MCF 10A (cell line): Measurements from ENCODE around the gene LIX1L. TPM values are rescaled to one million over a fixed set of nuclear protein-coding genes. Genes with fewer than 3 reads are reported as not detected.

Experiments
- BruUV-seq: library from RNA; stranded (reverse); fragments of 400-500 nt; replicated peaks from 2 replicates; lab custom pipeline; 2021; lab: Mats Ljungman, UMichigan
- CTCF ChIA-PET: fragments of 300-600 bp; sonication (Branson Sonifier 250); formaldehyde crosslinking; extraction: SDS; loops from one replicate; lab custom pipeline; 2021; ENCODE audit warnings: antibody characterized with exemption, inconsistent platforms; lab: Yijun Ruan, JAX
- POLR2A ChIA-PET: fragments of 300-600, 350-650 bp; sonication (Branson Sonifier 250); formaldehyde crosslinking; extraction: SDS; loops from one replicate; lab custom pipeline; 2020; ENCODE audit warnings: antibody characterized with exemption, inconsistent platforms; lab: Yijun Ruan, JAX
- DNase-seq: peaks from one replicate; pipeline ENCODE4 v3.0.0-alpha.2; 2018; ENCODE audit not compliant: unreplicated experiment
- H3K27ac Mint-ChIP-seq: one replicate; pipeline ENCODE4 v1.8.0; 2022; ENCODE audit warnings: mild to moderate bottlenecking, low read depth, mixed read lengths; ENCODE audit not compliant: unreplicated experiment
- H3K27me3 Mint-ChIP-seq: one replicate; pipeline ENCODE4 v1.8.0; 2022; ENCODE audit warnings: mixed read lengths; ENCODE audit not compliant: insufficient read depth, unreplicated experiment
- H3K36me3 Mint-ChIP-seq: one replicate; pipeline ENCODE4 v1.8.0; 2022; ENCODE audit warnings: mild to moderate bottlenecking, moderate library complexity, mixed read lengths; ENCODE audit not compliant: insufficient read depth, unreplicated experiment
- H3K4me1 Mint-ChIP-seq: one replicate; pipeline ENCODE4 v1.8.0; 2022; ENCODE audit warnings: mixed read lengths; ENCODE audit not compliant: insufficient read depth, unreplicated experiment
- H3K4me3 Mint-ChIP-seq: one replicate; pipeline ENCODE4 v1.8.0; 2022; ENCODE audit warnings: mild to moderate bottlenecking, moderate library complexity, mixed read lengths; ENCODE audit not compliant: unreplicated experiment
- H3K9me3 Mint-ChIP-seq: one replicate; pipeline ENCODE4 v1.8.0; 2022; ENCODE audit warnings: mixed read lengths; ENCODE audit not compliant: unreplicated experiment
- CTCF ChIP-seq: fragments of 200-600 bp; IDR thresholded peaks from one replicate; pipeline ENCODE4 v1.8.0; 2022; ENCODE audit warnings: antibody characterized with exemption, mild to moderate bottlenecking; ENCODE audit not compliant: unreplicated experiment
- intact Hi-C: fragments of 100-400 bp; cut with micrococcal nuclease; formaldehyde crosslinking; loops from 2 replicates; pipeline ENCODE4 v1.14.1; 2022
- total RNA-seq: library from RNA; stranded (reverse); gene quantifications from 2 replicates; pipeline ENCODE4 v1.2.3, GENCODE V29; 2022

The LIX1L gene
- total RNA-seq, 1 experiment from 2014 or later: 42.1 TPM

GRCh38 chr1:145895471-145895870, 62.3 kb downstream of the LIX1L start:
- H3K27ac Mint-ChIP-seq: peak overlapping the region; percentile 95
- H3K36me3 Mint-ChIP-seq: peaks cover 19% of the 10 kb centered on the region
- H3K27me3 Mint-ChIP-seq: no peaks in the 10 kb centered on the region
- no peak overlapping the region for H3K4me3 Mint-ChIP-seq
- ChIA-PET POLR2A (interaction anchor here (0.9 to 2.7 kb wide), 6 partner anchors 11 to 59 kb away, joined by 3 to 8 read pairs (median 5); partner anchors contain the start of genes ITGA10 and PIAS3), CTCF (interaction anchor here (0.6 to 21.0 kb wide), 5 partner anchors 15 to 85 kb away, joined by 3 to 617 read pairs (median 4); partner anchors contain the start of genes ITGA10 and NUDT17)
- no TSS peak for BruUV-seq
- no peak for DNase-seq
- H3K9me3 Mint-ChIP-seq: no peaks in the 10 kb centered on the region
- intact Hi-C loops: no loop called here
- no peak for TF ChIP-seq CTCF
- H3K4me1 Mint-ChIP-seq: peaks cover 29% of the 10 kb centered on the region

- BruUV-seq: no TSS peak
- no peak for TF ChIP-seq CTCF
- Mint-ChIP-seq H3K27me3 (no peaks in the 10 kb centered on the region), H3K36me3 (peaks cover 15% of the 10 kb centered on the region), H3K9me3 (no peaks in the 10 kb centered on the region), H3K4me3 (no peak overlapping the region), H3K27ac (peak overlapping the region; percentile 95), H3K4me1 (peaks cover 36% of the 10 kb centered on the region)
- ChIA-PET POLR2A (interaction anchor here (0.8 to 4.7 kb wide), 15 partner anchors 9 to 142 kb away, joined by 3 to 284 read pairs (median 26); partner anchors contain the start of genes ANKRD34A, ITGA10, NUDT17 and PEX11B), CTCF (interaction anchor here (1.0 to 21.0 kb wide), 14 partner anchors 9 to 146 kb away, joined by 3 to 617 read pairs (median 26); partner anchors contain the start of genes ANKRD34A, ITGA10, LIX1L and NUDT17)
- no peak for DNase-seq
- intact Hi-C loops: no loop called here
Observed at GRCh38 chr1:145893306-145894055, 64.3 kb downstream of the LIX1L start.

GRCh38 chr1:145892486-145893087, 65.2 kb downstream of the LIX1L start:
- ChIA-PET CTCF (interaction anchor here (0.6 to 21.0 kb wide), 38 partner anchors 10 to 203 kb away, joined by 3 to 617 read pairs (median 7); partner anchors contain the start of genes ANKRD34A, HJV, ITGA10 and LIX1L), POLR2A (interaction anchor here (0.8 to 4.7 kb wide), 34 partner anchors 10 to 143 kb away, joined by 3 to 284 read pairs (median 10); partner anchors contain the start of genes ANKRD34A, ITGA10, LIX1L and NUDT17)
- Mint-ChIP-seq H3K27me3 (no peaks in the 10 kb centered on the region), H3K9me3 (no peaks in the 10 kb centered on the region), H3K4me3 (peak overlapping the region; percentile 57), H3K4me1 (peaks cover 36% of the 10 kb centered on the region), H3K36me3 (peaks cover 17% of the 10 kb centered on the region), H3K27ac (peak overlapping the region; percentile 95)
- intact Hi-C loops: loop anchor here (1.0 kb wide), 5 partner anchors 18 to 121 kb away; partner anchors contain the start of genes ITGA10 and RBM8A
- BruUV-seq: TSS peak; percentile 91
- DNase-seq: peak; percentile 72
- no peak for TF ChIP-seq CTCF
